UCSD-AML1 (cell line): ENCODE data around the gene SRSF11.

Source experiments
- DNase-seq: peaks from one replicate; lab custom pipeline; 2025; ENCODE audit not compliant: unreplicated experiment; lab: John Stamatoyannopoulos, UW

SRSF11 gene

DNA sequence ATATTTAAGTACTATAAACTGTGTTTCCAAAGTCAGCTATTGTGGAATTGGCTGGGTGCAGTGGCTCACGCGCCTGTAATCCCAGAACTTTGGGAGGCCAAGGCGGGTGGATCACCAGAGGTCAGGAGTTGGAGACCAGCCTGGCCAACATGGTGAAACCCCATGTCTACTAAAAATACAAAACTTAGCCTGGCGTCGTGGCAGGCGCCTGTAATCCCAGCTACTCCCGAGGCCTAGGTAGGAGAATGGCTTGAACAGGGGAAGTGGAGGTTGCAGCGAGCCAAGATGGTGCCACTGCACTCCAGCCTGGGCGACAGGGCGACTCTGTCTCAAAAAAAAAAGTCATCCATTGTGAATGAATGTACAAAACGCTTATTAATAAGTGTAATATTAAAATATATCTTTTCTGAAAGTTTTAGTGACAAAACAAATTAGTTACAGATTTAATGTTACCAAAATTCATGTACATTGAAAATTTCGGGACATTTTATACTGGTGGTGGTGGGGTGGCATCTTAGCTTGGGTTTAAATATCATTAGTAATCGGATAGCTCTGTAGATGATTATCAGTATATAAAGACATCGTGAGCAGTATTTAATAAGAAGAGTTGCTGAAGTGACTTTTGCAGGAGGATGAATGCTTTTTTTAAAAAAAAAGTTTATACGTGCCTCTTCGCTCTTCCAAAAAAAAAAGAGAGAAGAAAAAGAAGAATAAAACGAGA, 503 bp upstream of the SRSF11 start:
- DNase-seq: peak; percentile 9

DNA sequence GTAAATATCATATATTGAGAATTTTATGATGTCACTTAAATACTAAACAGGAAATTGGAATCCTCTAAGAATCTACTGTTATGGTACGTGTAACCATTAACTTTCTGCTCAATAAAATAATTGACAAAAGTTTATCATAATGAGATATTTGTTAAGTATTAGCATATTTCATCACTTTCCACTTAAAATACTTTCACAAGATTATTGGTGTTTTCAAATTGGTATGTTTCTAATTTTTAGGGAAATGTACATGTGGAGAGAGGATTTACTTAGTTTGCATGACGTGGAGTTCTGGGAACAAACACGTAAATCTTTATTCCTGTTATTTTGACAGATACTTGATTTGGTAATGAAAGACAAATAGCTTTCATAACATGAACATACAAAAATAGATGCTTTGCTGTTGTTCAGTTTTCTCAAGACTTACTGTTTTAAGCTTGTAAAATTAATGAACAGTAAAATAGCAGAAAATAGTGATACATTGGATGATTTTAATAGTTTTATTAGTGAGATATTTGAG, 1.6 kb downstream of the SRSF11 start:
- no peak for DNase-seq

DNA sequence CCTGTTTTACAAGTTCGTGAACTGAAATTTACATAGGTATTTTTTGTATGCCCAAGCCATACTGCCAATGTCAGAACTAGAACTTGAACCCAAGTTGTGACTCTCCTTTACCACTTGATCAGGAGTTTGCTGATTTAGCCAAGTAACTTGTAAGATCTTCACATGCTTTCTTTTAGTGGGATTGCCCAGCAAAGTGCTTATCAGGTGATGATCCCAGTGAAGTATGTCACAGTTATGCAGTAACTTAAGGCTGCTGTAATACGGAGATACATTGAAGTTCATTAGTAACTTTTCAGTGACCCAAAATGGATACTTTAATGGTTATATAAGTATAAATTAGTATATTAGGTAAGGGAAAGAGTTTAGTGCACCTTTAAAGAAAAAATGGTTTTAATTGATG, 3.8 kb downstream of the SRSF11 start:
- no peak for DNase-seq

DNA sequence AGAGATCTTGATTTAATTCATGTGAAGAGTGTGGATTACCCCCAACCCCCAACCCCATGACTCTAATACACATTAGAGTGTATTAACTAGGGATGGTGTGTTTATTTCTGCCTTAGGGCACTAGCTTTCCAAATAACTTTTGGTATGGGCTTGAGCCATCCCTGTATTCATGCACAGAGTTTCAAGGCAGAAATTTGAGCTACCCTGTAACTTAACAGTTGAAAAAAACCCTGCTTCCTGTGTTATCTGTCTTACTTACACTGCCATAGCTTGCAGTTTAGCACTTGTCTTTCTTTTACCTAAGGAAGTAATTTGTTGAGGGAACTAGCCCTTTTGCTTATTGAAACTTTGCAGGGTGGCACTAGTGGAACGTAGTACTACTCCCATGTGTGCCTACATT, 6.3 kb downstream of the SRSF11 start:
- no peak for DNase-seq

DNA sequence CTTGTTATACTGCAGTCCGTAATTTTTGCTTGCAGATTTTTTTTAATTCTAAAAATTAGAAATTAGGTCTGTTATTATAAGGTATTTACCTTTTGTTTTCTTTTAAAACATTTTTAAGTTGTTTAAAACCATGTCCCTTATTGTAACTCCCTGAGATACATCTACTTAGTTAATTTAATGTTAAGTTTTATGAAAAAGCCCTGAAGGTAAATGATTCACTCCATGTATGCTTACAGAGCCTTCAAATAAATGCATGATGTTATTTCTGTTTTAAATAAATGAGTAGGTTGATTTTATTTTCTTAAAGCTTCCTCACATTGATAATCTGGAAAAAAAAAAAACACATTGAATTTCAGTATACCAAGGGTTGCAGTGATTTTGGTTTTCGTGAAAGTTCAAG, 7.5 kb downstream of the SRSF11 start:
- DNase-seq: no peak

DNA sequence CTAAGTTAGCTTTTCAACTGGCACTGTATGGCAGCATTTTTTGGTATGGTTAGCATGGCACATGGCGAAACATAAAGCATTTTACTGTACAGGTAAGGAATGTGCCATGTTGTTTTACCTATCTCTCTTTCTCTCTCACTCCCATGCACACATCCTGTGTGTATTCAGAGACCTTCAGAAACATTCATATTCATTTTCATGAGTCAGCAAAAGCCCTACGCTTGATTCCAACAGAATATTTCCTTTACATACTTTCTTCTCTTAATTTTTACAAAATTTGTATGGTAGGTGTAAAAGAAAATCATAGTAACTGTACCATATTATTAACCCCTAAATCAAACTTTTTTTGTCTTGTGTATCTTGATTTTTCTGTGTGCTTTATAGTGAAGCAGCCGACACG, 10.3 kb downstream of the SRSF11 start:
- no peak for DNase-seq

DNA sequence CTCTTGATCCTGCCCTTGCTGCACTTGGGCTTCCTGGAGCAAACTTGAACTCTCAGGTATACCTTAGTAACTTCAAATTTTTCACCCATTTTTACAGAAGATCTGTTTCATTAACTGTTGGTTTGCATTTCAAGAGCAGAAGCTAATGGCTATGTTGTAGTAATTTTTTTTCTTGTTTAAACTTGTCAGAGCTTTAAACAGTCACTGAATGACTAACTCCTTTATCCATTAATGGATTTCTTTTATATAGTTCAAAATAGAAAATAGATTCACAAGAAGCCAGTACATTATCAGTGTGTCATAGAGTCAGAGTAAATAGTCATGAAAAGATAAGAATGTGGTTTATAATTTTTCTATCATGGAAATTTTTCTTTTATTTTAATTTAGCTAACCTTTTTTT, 13.6 kb downstream of the SRSF11 start:
- DNase-seq: no peak

DNA sequence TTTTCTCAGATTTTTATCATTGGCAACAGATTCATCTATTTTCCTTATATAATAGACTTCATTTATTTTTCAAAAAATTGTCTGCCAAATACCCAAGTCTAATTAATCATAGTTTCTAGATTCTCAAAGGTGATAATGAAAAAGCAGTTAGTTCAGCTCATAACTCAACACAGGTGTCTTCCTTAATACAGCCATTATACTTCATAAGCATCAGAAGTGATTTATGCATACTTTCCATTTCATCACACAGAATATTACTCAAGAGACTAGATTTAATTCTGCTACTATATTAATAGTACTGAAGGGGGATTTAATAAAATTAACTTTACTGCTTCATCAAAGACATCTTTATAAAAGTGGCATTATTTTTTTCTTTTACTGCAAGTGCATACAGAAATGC, 18.8 kb downstream of the SRSF11 start:
- DNase-seq: no peak

DNA sequence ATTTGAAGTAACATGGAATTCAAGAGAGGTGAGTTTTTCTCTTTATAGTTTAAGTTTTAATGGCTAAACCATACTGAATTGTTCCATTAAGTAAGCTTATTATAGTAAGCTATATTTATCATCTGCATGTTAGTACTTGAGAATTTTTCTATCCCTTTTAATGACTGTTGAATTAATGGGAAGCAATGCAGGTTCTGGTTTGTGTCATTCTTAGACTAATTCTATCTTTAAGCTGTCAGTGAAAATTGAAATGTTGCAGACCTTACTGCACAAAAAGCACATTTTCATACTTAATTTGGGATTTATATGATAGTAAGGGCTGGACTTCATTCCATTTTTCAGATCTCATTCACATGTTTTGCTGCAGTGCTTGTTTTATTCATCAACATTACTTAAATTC, 25.9 kb downstream of the SRSF11 start:
- DNase-seq: no peak

DNA sequence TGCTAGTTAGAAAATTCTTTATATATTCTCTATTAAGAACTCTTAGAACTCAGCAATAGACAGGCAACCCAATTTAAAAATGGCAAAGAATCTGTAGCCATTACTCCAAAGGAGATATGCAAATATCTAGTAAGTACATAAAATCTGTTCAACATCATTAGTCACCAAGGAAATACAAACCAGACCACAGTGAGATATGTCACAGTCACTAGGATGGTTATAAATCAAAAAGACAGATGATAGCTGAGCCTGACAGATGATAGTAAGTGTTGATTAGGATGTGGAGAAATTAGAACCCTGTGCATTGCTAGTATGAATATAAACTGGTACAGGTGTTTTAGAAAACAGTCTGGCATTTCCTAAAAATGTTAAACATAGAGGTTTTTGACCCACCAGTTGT, 26.6 kb downstream of the SRSF11 start:
- no peak for DNase-seq

DNA sequence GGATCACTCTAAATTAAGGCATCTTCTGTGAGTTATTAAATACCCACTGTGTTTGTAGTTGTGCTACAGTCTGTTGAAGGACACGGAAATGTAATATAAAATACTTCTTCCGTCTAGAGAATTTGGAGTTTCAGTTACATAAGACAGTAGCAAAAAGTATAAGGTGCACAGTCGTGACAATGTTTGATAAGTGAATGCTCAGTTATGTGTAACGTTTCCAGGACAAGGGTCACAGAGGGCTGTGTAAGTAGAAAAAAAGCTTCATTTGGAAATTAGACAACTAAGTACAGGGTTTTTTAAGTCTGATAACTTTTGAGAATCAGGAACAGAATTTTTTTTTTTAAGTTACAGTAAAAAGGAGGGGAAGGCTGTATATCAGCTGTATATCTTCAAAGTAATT, 27.5 kb downstream of the SRSF11 start:
- DNase-seq: no peak

DNA sequence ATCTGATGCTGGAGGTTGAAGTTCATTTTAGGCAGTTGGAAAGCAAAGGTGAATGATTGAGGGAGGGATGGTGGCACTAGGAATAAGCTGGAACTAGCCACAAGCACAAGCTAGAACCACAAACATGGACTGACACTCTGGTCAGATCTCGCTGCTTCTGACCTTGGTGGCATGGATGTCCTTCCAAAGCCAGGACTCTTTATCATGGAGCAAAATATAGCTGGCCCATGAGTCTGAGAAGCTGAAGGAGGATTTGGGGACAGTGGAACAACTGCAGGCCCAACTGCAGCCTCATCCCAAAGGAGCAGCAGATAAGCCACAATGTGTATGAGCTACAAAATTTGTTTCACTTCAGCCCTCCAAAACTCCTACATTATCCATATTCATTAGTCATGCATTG, 35.5 kb downstream of the SRSF11 start:
- peak; percentile 5 for DNase-seq

DNA sequence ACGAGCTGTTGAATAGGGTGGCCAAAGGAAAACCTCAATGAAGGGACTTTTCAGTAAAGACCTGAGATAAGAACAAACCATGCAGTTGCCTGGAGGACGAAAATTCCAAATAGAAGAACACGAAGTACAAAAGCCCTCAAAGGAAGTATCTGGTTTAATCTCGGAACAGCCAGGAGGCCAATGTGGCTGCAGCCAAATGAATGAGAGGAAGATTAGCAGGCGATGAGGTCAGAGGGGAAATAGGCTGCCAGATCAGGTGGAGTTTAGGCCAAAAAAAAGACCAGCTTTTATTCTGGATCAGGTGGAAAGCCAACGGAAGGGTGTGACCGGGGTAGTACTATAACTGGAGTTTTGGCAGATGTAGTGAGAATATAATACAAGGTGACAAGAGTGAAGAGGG, 43.7 kb downstream of the SRSF11 start:
- DNase-seq: peak; percentile 15

DNA sequence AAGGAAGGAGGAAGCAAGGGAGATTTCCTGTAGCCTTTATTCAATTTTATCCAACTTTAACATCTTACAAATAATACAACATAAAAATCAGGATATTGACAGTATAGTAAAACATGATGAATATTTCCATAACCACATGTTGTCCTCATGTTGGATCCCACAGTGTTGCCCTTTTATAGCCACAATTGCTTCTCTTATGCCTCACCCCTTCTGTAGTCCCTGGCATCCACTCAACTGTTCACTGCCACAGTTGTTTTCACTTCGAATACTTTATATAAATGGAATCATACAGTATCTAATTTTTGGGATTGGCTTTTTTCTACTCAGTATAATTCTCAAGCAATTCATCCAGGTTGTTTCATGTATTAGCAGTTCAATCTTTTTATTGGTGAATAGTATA, 44.8 kb downstream of the SRSF11 start:
- no peak for DNase-seq

DNA sequence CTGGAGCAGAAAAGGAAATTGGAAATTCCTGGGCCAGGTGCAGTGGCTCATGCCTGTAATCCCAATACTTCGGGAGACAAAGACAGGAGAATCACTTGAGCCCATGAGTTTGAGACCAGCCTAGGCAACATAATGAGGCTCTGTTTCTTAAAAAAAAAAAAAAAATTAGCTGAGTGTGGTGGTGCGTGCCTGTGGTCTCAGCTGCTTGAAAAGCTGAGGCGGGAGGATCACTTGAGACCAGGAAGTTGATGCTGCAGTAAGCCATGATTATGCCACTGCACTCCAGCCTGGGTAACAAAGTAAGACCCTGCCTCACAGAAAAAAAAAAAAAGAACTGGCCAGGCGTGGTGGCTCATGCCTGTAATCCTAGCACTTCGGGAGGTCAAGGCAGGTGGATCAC, 56.7 kb downstream of the SRSF11 start:
- no peak for DNase-seq

DNA sequence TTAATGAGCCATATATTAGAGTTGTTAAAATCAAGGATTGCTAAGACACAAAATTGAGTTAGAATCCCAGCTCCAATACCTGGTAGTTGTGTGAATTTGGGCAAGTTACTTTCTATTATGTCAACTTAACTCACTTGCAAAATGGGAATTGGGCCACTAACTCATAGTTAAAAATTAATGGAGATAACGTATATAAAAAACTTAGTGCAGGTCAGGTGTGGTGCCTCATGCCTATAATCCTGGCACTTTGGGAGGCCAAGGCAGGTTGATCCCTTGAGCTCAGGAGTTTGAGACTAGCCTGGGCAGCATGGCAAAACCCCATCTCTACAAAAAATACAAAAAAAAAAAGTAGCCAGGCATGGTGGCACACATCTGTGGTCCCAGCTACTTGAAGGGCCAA, 57.5 kb downstream of the SRSF11 start:
- no peak for DNase-seq

DNA sequence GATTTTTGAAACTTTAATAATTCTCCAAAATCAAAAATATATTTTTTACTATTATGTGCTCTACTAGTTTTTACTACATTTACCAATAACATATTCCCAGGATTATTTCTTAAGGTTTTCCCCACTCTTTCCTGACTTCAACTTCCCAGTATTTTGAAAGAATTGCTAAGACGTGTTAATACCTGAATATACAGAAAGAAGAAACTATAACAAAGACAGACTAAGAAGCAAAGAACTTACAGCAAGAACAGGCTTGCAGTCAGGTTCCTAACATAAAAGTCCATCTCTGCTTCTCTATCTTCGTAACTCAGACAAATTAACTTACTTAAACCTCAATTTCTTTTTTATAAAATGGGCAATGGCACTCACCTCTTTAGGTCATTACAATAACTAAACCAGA, 63.2 kb downstream of the SRSF11 start:
- DNase-seq: no peak

DNA sequence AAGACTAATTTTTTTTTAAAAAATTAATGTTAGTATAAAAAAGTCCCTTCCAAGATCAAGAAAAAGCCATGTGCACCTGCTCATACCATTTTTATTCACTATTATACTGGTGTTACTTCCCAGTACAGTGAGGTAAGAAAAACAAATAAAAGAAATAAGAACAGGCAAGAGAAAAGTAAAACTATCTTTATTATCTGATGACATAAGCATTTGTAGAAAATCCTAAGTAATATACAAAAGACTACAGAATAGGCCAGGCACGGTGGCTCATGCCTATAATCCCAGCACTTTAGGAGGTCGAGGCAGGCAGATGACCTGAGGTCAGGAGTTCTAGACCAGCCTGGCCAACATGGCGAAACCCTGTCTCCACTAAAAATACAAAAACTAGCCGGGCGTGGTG, 65.3 kb downstream of the SRSF11 start:
- no peak for DNase-seq

DNA sequence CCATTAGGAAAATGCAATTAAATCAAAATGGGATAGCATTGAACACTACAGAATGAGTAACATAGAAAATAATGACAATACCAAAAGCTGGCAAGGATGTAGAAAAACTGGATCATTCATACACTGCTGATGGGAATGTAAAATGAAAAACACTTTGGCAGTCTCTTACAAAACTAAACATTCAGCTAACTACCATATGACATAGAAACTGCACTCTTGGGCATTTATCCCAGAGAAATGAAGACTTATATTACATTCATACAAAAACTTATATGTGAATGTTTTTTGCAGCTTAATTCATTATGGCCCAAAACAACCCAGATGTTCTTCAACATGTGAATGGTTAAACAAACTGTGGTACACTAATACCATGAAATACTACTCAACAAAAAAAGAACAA, 67.0 kb downstream of the SRSF11 start:
- no peak for DNase-seq

DNA sequence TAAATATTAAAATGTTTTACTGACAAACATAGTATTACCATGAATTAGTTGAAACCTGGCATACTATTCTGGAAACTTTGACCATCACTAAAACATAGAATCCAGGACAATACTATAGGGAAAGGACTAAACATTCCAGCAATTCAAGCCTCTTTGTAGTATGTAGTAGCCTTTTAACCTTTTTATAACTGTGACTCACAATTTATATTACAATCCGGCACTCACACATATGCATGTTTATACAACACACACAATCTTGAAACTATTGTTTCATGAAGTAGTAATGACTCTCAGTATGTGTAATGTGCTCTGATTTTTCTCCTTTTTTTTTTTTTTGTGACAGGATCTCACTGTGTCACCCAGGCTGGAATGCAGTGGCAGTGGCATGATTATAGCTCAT, 69.0 kb downstream of the SRSF11 start:
- no peak for DNase-seq

DNA sequence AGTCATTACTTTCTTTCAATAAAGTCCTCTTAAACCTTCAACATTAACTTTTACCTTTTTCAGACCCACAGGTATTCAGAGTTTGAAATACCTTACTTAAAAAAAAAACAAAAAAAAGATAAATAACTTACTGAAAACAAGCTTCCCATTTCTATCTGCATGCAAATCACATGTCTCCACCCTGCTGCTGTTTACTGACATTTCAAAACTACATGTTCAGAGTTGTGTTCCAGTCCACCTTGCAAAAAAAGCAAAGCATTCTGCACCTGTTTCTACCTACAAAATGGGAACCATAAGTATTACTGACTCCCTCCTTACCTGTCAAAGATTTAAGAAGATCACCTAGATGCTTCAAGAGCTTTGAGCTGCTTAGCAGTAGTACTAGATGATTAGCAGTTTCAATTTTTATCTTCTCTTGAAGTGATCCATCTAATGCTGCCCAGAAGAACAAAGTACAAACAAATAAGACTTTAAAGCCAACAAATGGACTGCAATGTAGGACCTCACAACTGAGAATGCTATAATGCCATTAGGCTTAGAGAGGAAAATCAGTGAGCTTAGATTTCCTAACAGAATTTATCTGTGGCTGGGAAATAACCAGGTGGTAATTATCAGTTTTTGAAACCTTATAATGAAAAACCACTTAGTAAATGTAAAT, 72.1 kb downstream of the SRSF11 start:
- no peak for DNase-seq

DNA sequence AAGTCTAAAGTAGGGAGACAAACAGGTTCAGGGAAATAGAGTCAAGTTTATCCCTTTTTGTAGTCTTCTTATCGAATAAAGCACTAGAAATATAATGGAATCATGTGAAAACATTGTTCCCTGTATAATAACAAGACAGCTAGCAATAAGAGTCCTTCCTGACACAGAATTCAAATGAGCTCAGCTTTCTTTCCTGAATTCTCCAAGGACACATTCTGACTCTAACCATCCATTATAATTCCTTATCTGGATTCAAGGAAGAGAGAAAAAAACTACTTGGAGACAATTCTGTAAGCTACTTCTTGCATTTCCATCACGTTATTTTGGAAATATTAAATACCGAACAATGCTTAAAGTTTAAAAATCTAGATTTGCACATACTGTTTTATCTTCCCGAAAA, 74.6 kb downstream of the SRSF11 start:
- no peak for DNase-seq

DNA sequence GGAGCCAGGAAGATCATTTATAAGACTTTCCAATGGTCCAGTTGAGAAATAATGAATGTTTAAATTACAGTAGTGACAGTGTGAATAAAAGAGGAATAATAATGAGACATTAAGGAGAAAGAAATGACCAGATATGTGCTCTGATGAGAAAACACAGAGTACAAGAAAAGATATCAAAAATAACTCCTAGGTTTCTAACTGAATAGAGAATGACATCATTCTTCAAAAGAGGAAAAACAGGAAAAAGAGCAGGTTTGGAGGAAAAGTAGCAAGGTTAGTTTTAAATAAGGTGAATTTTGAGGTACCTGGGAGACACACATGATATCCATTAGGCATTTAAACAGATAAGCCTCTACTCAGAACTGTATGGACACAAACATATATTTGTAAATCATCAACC, 78.3 kb downstream of the SRSF11 start:
- no peak for DNase-seq
